Spleen (tissue), 11 donors: ENCODE data around the gene FAM83G. TPM values are rescaled to one million over a fixed set of nuclear protein-coding genes. Genes with fewer than 3 reads are reported as not detected.

ENCODE experiments used
- DNase-seq: peaks from one replicate; pipeline ENCODE4 v3.0.0-alpha.2; 2020
- H3K27ac ChIP-seq, 8 donors: fragments of 200-600 bp; sonication (generic) in 7 of 8; 1 replicate in 4 of 8; 2 replicates in 4 of 8; pipeline versions ENCODE4 v1.5.0 to v1.8.0; 2016 to 2021; ENCODE audit warnings: inconsistent platforms in 4 of 8, mild to moderate bottlenecking in 4 of 8, moderate library complexity in 1 of 8
- H3K27me3 ChIP-seq, 7 donors: fragments of 200-600 bp; sonication (generic) in 6 of 7; replicated peaks in 1 of 7; 1 replicate in 4 of 7; 2 replicates in 3 of 7; pipeline versions ENCODE4 v1.5.0 to v1.8.0; 2016 to 2021; ENCODE audit warnings: inconsistent platforms in 3 of 7, mild to moderate bottlenecking in 1 of 7
- H3K36me3 ChIP-seq, 6 donors: fragments of 200-600 bp; sonication (generic) in 5 of 6; 1 replicate in 4 of 6; 2 replicates in 2 of 6; pipeline versions ENCODE4 v1.5.0 to v1.8.0; 2016 to 2021; ENCODE audit warnings: inconsistent platforms in 2 of 6
- H3K4me1 ChIP-seq, 6 donors: fragments of 200-600 bp; sonication (generic) in 5 of 6; 1 replicate in 3 of 6; 2 replicates in 3 of 6; pipeline versions ENCODE4 v1.5.0 to v1.8.0; 2016 to 2021; ENCODE audit warnings: inconsistent platforms in 3 of 6
- H3K4me3 ChIP-seq, 8 donors: fragments of 200-600 bp; sonication (generic) in 7 of 8; 1 replicate in 4 of 8; 2 replicates in 4 of 8; pipeline versions ENCODE4 v1.5.0 to v1.8.0; 2016 to 2021; ENCODE audit warnings: inconsistent platforms in 4 of 8, mild to moderate bottlenecking in 4 of 8, moderate library complexity in 2 of 8
- H3K9me3 ChIP-seq, 8 donors: fragments of 200-600 bp; sonication (generic) in 7 of 8; 1 replicate in 4 of 8; 2 replicates in 4 of 8; pipeline versions ENCODE4 v1.5.0 to v1.8.0; 2016 to 2021; ENCODE audit warnings: inconsistent platforms in 4 of 8
- CTCF ChIP-seq, 11 experiments: fragments of 200-600 bp in 7 of 11; fragments of 450-650 bp in 4 of 11; sonication (generic) in 4 of 11; IDR thresholded peaks in 8 of 11; conservative IDR thresholded peaks in 3 of 11; 1 replicate in 7 of 11; 2 replicates in 4 of 11; pipeline versions ENCODE4 v1.4.0 to v1.8.0; 2016 to 2021; ENCODE audit warnings: antibody characterized with exemption in 11 of 11, inconsistent platforms in 4 of 11, mild to moderate bottlenecking in 1 of 11
- POLR2A ChIP-seq, 3 donors: fragments of 450-650 bp; IDR thresholded peaks; one replicate each; pipeline ENCODE4 v1.5.1; 2017; ENCODE audit warnings: antibody characterized with exemption in 3 of 3, mild to moderate bottlenecking in 1 of 3
- POLR2AphosphoS5 ChIP-seq, 3 donors: sonication (generic); formaldehyde crosslinking; IDR thresholded peaks; one replicate each; pipeline ENCODE4 v1.5.1; 2017; ENCODE audit warnings: antibody characterized with exemption in 3 of 3
- WGBS, 5 donors: extraction: QIAGEN DNeasy Blood & Tissue Kit in 3 of 5; methylation state at CpG; one replicate each; pipeline versions ENCODE4 v1.1.5 to v1.1.7; 2013 to 2018; 5-methylcytosine and 5-hydroxymethylcytosine counted together
- intact Hi-C: fragments of 100-400 bp; cut with DNase I; formaldehyde crosslinking; loops from one replicate; pipeline ENCODE4 v1.15.0; 2023; ENCODE audit warnings: low total_unique reads
- polyA plus RNA-seq, 3 donors: library from polyadenylated mRNA; stranded (reverse); fragments of 200-250 nt; gene quantifications; one replicate each; pipeline ENCODE4 v1.2.1, GENCODE V29; 2013
- total RNA-seq, 7 donors: library from RNA; depleted of rRNA in 3 of 7; stranded (reverse); fragments of >200 nt in 3 of 7; fragmentation: NEBNext Ultra II Directional in 4 of 7; extraction: Animal tissue kit (Norgen Biotek cat#: 25700) in 4 of 7; gene quantifications; one replicate each; pipeline versions ENCODE4 v1.1.0 to v1.2.1, GENCODE V29; 2016 to 2021
- donor health status: healthy with polysubstance abuse.
- donor health status: DM: no; HTN: no; CAD: no; lungs with moderate emphysema.
- donor health status: DM: no; HTN: no; CAD: no.
- donor health status: Bipolar disorder and iron deficiency.
- donor health status: healthy.
- donor health status: DM: no; HTN: no; CAD: no.
- donor health status: DM: yes; HTN: yes; CAD: no.

The FAM83G gene
- total and polyA plus RNA-seq, 10 donors = 1.3 to 5.4 (median 4.6) TPM

- Histone ChIP-seq H3K36me3 (no peaks in the 10 kb centered on the region), H3K27ac (no peak overlapping the region), H3K4me3 (no peak overlapping the region), H3K9me3 (no peaks in the 10 kb centered on the region), H3K27me3 (no peaks in the 10 kb centered on the region), H3K4me1 (peaks cover 0 to 21% (median 7%) of the 10 kb centered on the region in 6 donors)
- TF ChIP-seq POLR2A (IDR thresholded peaks at IDR 0.05) (no peak), CTCF (IDR thresholded peaks at IDR 0.05 in 8 of 11, conservative IDR thresholded peaks at IDR 0.05 in 3 of 11) (peak; percentile 88 to 98 (median 92)), POLR2AphosphoS5 (IDR thresholded peaks at IDR 0.05) (peak in 1 of 3 donors; percentile 58)
- DNase-seq = peak; percentile 95
- intact Hi-C loops = no loop called here
- 35 to 45% (median 39%) methylated on average over 6 to 17 of the region's 17 CpGs for WGBS, 5 donors
Observed at GRCh38 chr17:18960803-18961511, 43.6 kb downstream of the FAM83G start.

- Histone ChIP-seq H3K27me3 (no peaks in the 10 kb centered on the region), H3K9me3 (no peaks in the 10 kb centered on the region), H3K27ac (no peak overlapping the region), H3K4me3 (no peak overlapping the region), H3K4me1 (peaks cover 0 to 19% (median 6%) of the 10 kb centered on the region in 6 donors), H3K36me3 (no peaks in the 10 kb centered on the region)
- TF ChIP-seq CTCF (IDR thresholded peaks at IDR 0.05 in 8 of 11, conservative IDR thresholded peaks at IDR 0.05 in 3 of 11) = no peak
- TF ChIP-seq POLR2A (IDR thresholded peaks at IDR 0.05) = no peak
- no peak for TF ChIP-seq POLR2AphosphoS5 (IDR thresholded peaks at IDR 0.05)
- DNase-seq = no peak
- WGBS, 5 donors = 81 to 96% (median 93%) methylated on average over 8 to 15 of the region's 15 CpGs
- intact Hi-C loops = no loop called here
Observed at GRCh38 chr17:18960241-18960665, 44.3 kb downstream of the FAM83G start.

GRCh38 chr17:18959845-18960240 lies 44.7 kb downstream of the FAM83G start:
- 90 to 95% (median 92%) methylated on average over 5 of the region's 5 CpGs for WGBS, 5 donors
- Histone ChIP-seq H3K27me3 (no peaks in the 10 kb centered on the region), H3K4me1 (peaks cover 0 to 18% (median 6%) of the 10 kb centered on the region in 6 donors), H3K36me3 (no peaks in the 10 kb centered on the region), H3K9me3 (no peaks in the 10 kb centered on the region), H3K27ac (no peak overlapping the region), H3K4me3 (no peak overlapping the region)
- DNase-seq = no peak
- TF ChIP-seq CTCF (IDR thresholded peaks at IDR 0.05 in 8 of 11, conservative IDR thresholded peaks at IDR 0.05 in 3 of 11) (no peak), POLR2AphosphoS5 (IDR thresholded peaks at IDR 0.05) (no peak), POLR2A (IDR thresholded peaks at IDR 0.05) (no peak)
- intact Hi-C loops = no loop called here

GRCh38 chr17:18959071-18959844 lies 45.3 kb downstream of the FAM83G start:
- H3K4me3 ChIP-seq = no peak overlapping the region
- H3K27ac ChIP-seq = no peak overlapping the region
- TF ChIP-seq CTCF (IDR thresholded peaks at IDR 0.05 in 8 of 11, conservative IDR thresholded peaks at IDR 0.05 in 3 of 11) = no peak
- no peak for TF ChIP-seq POLR2AphosphoS5 (IDR thresholded peaks at IDR 0.05)
- no peak for TF ChIP-seq POLR2A (IDR thresholded peaks at IDR 0.05)
- H3K9me3 ChIP-seq = no peaks in the 10 kb centered on the region
- no peaks in the 10 kb centered on the region for H3K36me3 ChIP-seq
- 78 to 83% (median 82%) methylated on average over 11 to 22 of the region's 22 CpGs for WGBS, 5 donors
- peak; percentile 72 for DNase-seq
- H3K4me1 ChIP-seq = peaks cover 0 to 18% (median 6%) of the 10 kb centered on the region in 6 donors
- H3K27me3 ChIP-seq = no peaks in the 10 kb centered on the region
- intact Hi-C loops = no loop called here
